Neural progenitor cell (in vitro differentiated cells): ENCODE results near the gene HSPA1A. TPM values are rescaled to one million over a fixed set of nuclear protein-coding genes. Genes with fewer than 3 reads are reported as not detected.
A peak's percentile ranks its signal among the peaks of the same experiment; 100 is the strongest.

Experiments
- DNase-seq: peaks from one replicate; pipeline ENCODE4 v3.0.0-alpha.2; 2016; ENCODE audit warnings: low spot score
- H2AFZ ChIP-seq: fragments of 200-600 bp; sonication (generic); replicated peaks from 2 replicates; pipeline ENCODE4 v1.6.1; 2016; ENCODE audit warnings: antibody characterized with exemption
- H3F3A ChIP-seq: fragments of 200-600 bp; sonication (generic); 2 replicates; pipeline ENCODE4 v1.6.1; 2016; ENCODE audit warnings: antibody characterized with exemption, low read depth
- H3K27ac ChIP-seq: fragments of 200-600 bp; sonication (generic); 2 replicates; pipeline ENCODE4 v1.5.1; 2016; ENCODE audit warnings: mild to moderate bottlenecking
- H3K27me3 ChIP-seq: fragments of 200-600 bp; sonication (generic); 2 replicates; pipeline ENCODE4 v1.6.1; 2016; ENCODE audit warnings: mild to moderate bottlenecking, moderate library complexity
- H3K36me3 ChIP-seq: fragments of 200-600 bp; sonication (generic); 2 replicates; pipeline ENCODE4 v1.5.1; 2016
- H3K4me1 ChIP-seq: fragments of 200-600 bp; sonication (generic); 2 replicates; pipeline ENCODE4 v1.6.1; 2016; ENCODE audit warnings: mixed run types
- H3K4me2 ChIP-seq: fragments of 200-600 bp; sonication (generic); 2 replicates; pipeline ENCODE4 v1.6.1; 2016
- H3K4me3 ChIP-seq: fragments of 200-600 bp; sonication (generic); 2 replicates; pipeline ENCODE4 v1.5.1; 2016
- H3K79me2 ChIP-seq: fragments of 200-600 bp; sonication (generic); 2 replicates; pipeline ENCODE4 v1.6.1; 2016; ENCODE audit warnings: low read depth
- H3K9ac ChIP-seq: fragments of 200-600 bp; sonication (generic); 2 replicates; pipeline ENCODE4 v1.6.1; 2016
- H3K9me3 ChIP-seq: fragments of 200-600 bp; sonication (generic); 2 replicates; pipeline ENCODE4 v1.5.1; 2016; ENCODE audit warnings: low read depth
- H4K20me1 ChIP-seq: fragments of 200-600 bp; sonication (generic); 2 replicates; pipeline ENCODE4 v1.6.1; 2016; ENCODE audit warnings: low read depth
- H3K27ac Mint-ChIP-seq: 3 replicates; pipeline ENCODE4 v1.8.0; 2021; ENCODE audit warnings: mixed read lengths
- H3K27me3 Mint-ChIP-seq: 2 replicates; pipeline ENCODE4 v1.8.0; 2022; ENCODE audit warnings: low read depth, mild to moderate bottlenecking, inconsistent platforms, moderate library complexity, mixed read lengths; ENCODE audit not compliant: insufficient read depth
- H3K36me3 Mint-ChIP-seq: 3 replicates; pipeline ENCODE4 v1.8.0; 2021; ENCODE audit warnings: mixed read lengths
- H3K4me1 Mint-ChIP-seq: 3 replicates; pipeline ENCODE4 v1.8.0; 2021; ENCODE audit warnings: mixed read lengths
- H3K4me3 Mint-ChIP-seq: 3 replicates; pipeline ENCODE4 v1.8.0; 2021; ENCODE audit warnings: mild to moderate bottlenecking, moderate library complexity, mixed read lengths
- H3K9me3 Mint-ChIP-seq: 3 replicates; pipeline ENCODE4 v1.8.0; 2020; ENCODE audit warnings: mixed read lengths
- EZH2 ChIP-seq: fragments of 200-600 bp; sonication (generic); IDR thresholded peaks from 2 replicates; pipeline ENCODE4 v1.6.1; 2017; ENCODE audit warnings: antibody characterized with exemption, mild to moderate bottlenecking, moderate library complexity
- EZH2phosphoT487 ChIP-seq: fragments of 200-600 bp; sonication (generic); IDR thresholded peaks from 2 replicates; pipeline ENCODE4 v1.6.1; 2017; ENCODE audit warnings: antibody characterized with exemption
- total RNA-seq: library from RNA; depleted of rRNA; stranded (reverse); fragments of >200 nt; gene quantifications from 2 replicates; pipeline ENCODE4 v1.2.3, GENCODE V29; 2015; ENCODE audit warnings: low replicate concordance
- TF ChIP-seq, protein P1 (sequence below): fragments of 200-600 bp; sonication (generic); IDR thresholded peaks from 2 replicates; pipeline ENCODE4 v1.5.1; 2017; ENCODE audit warnings: antibody characterized with exemption, mild to moderate bottlenecking

The HSPA1A gene
- total RNA-seq, 1 donor from 2014 or later: 36.0 TPM

DNA sequence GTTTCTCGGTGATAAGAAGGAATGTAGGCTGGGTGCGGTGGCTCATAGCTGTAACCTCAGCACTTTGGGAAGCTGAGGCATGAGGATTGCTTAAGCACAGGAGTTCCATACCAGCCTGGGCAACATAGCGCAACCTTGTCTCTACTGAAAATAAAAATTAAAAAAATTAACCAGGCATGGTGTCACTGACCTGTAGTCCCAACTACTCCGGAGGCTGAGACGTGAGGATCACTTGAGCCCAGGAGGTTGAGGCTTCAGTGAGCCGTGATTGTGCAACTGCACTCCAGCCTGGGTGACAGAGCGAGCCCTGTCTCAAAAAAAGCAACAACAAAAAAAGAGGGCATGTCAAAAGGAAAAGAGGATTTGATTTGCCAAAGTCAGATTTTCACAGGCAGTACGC, 43.4 kb downstream of the HSPA1A start:
- Histone ChIP-seq H3K4me2 (no peak overlapping the region), H3F3A (peaks cover 8% of the 10 kb centered on the region), H3K36me3 (no peaks in the 10 kb centered on the region), H3K4me1 (no peaks in the 10 kb centered on the region), H2AFZ (no peak overlapping the region), H4K20me1 (no peaks in the 10 kb centered on the region), H3K27ac (no peak overlapping the region), H3K4me3 (no peak overlapping the region), H3K27me3 (no peaks in the 10 kb centered on the region), H3K9ac (no peak overlapping the region), H3K79me2 (peaks cover 6% of the 10 kb centered on the region), H3K9me3 (no peaks in the 10 kb centered on the region)
- Mint-ChIP-seq H3K27me3 (peaks cover 3% of the 10 kb centered on the region), H3K4me1 (peaks cover 9% of the 10 kb centered on the region), H3K4me3 (no peak overlapping the region), H3K27ac (no peak overlapping the region), H3K36me3 (peaks cover 8% of the 10 kb centered on the region), H3K9me3 (peaks cover 4% of the 10 kb centered on the region)
- DNase-seq: no peak
- TF ChIP-seq, protein P1, sequence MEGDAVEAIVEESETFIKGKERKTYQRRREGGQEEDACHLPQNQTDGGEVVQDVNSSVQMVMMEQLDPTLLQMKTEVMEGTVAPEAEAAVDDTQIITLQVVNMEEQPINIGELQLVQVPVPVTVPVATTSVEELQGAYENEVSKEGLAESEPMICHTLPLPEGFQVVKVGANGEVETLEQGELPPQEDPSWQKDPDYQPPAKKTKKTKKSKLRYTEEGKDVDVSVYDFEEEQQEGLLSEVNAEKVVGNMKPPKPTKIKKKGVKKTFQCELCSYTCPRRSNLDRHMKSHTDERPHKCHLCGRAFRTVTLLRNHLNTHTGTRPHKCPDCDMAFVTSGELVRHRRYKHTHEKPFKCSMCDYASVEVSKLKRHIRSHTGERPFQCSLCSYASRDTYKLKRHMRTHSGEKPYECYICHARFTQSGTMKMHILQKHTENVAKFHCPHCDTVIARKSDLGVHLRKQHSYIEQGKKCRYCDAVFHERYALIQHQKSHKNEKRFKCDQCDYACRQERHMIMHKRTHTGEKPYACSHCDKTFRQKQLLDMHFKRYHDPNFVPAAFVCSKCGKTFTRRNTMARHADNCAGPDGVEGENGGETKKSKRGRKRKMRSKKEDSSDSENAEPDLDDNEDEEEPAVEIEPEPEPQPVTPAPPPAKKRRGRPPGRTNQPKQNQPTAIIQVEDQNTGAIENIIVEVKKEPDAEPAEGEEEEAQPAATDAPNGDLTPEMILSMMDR: no peak
- TF ChIP-seq EZH2 (no peak), EZH2phosphoT487 (no peak)

DNA sequence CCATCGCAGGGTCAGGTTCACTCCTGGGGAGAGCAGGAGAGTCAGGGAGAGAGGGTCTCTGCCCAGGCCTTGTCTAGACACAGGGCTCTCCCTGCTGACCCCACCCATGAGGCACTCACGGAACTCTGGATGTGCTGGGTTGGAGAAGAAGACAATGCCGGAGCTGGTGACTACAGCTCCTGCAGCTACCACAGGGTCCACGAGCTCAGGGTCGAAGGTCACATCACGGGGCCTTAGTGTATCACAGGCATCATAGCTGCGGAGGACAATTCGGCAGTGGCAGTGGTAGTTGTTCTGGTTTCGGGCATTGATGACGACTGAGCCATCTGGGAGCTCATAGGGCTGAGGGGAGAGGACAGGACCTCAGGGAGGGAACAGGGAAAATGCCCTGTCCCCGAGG, 44.6 kb downstream of the HSPA1A start:
- Histone ChIP-seq H3K4me1 (no peaks in the 10 kb centered on the region), H3K4me3 (no peak overlapping the region), H4K20me1 (no peaks in the 10 kb centered on the region), H3K9ac (no peak overlapping the region), H3F3A (peaks cover 20% of the 10 kb centered on the region), H2AFZ (no peak overlapping the region), H3K27me3 (no peaks in the 10 kb centered on the region), H3K27ac (no peak overlapping the region), H3K4me2 (no peak overlapping the region), H3K9me3 (no peaks in the 10 kb centered on the region), H3K79me2 (peaks cover 6% of the 10 kb centered on the region), H3K36me3 (no peaks in the 10 kb centered on the region)
- Mint-ChIP-seq H3K36me3 (peaks cover 8% of the 10 kb centered on the region), H3K27me3 (peaks cover 3% of the 10 kb centered on the region), H3K27ac (no peak overlapping the region), H3K4me1 (peaks cover 21% of the 10 kb centered on the region), H3K4me3 (peak overlapping the region; percentile 30), H3K9me3 (peaks cover 4% of the 10 kb centered on the region)
- DNase-seq: no peak
- TF ChIP-seq, protein P1: no peak
- TF ChIP-seq EZH2: no peak
- TF ChIP-seq EZH2phosphoT487: no peak

DNA sequence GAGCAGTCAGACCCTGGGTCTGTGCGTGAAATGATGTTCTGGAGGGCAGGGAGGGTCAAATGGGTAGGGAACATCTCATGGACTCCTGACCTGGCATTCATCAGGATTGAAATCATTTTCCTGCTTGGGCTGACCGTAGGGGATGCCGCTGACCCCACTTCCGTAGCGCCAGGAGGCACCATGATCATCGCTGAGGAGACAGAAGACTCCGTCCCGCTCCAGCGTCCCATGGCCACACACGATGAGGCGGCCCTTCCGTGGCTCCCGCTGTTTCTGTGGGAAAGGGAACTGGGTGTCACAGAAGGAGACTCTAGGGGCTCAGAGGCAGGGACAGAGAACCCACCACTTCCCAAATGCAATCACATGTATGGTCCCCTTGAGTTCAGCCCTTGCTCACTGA, 45.0 kb downstream of the HSPA1A start:
- no peak overlapping the region for H3K4me3 ChIP-seq
- H2AFZ ChIP-seq: no peak overlapping the region
- no peak for DNase-seq
- H3K36me3 Mint-ChIP-seq: peaks cover 6% of the 10 kb centered on the region
- H3K4me2 ChIP-seq: no peak overlapping the region
- peaks cover 6% of the 10 kb centered on the region for H3K79me2 ChIP-seq
- H3K27ac Mint-ChIP-seq: no peak overlapping the region
- peaks cover 2% of the 10 kb centered on the region for H3K9me3 Mint-ChIP-seq
- no peak overlapping the region for H3K9ac ChIP-seq
- H3K27me3 Mint-ChIP-seq: peaks cover 3% of the 10 kb centered on the region
- H3K36me3 ChIP-seq: no peaks in the 10 kb centered on the region
- H3K9me3 ChIP-seq: no peaks in the 10 kb centered on the region
- peaks cover 22% of the 10 kb centered on the region for H3F3A ChIP-seq
- no peak overlapping the region for H3K27ac ChIP-seq
- no peak for TF ChIP-seq EZH2
- TF ChIP-seq EZH2phosphoT487: no peak
- TF ChIP-seq, protein P1: no peak
- peaks cover 25% of the 10 kb centered on the region for H3K4me1 Mint-ChIP-seq
- no peaks in the 10 kb centered on the region for H3K27me3 ChIP-seq
- no peaks in the 10 kb centered on the region for H3K4me1 ChIP-seq
- no peaks in the 10 kb centered on the region for H4K20me1 ChIP-seq
- peak overlapping the region; percentile 30 for H3K4me3 Mint-ChIP-seq

DNA sequence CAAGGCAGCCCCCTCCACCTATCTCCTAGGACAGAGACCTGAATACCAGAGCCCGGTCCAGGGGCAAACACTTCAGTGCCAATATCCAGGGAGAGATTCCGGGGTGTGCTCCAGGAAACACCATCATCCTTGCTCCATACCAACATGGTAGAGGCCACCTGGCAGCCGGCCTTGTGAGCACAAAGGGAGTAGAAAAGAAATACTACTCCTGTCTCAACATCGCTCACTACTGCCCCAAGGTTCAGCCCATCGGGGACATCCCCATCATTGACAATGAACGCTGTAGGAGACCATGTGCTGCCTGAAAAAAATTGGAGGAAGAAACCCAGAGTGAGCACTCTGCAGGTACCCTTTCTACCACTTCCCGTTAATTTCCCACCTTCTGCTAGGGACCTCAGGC, 45.8 kb downstream of the HSPA1A start:
- H3K79me2 ChIP-seq: peaks cover 6% of the 10 kb centered on the region
- no peak overlapping the region for H3K27ac ChIP-seq
- H3K36me3 ChIP-seq: no peaks in the 10 kb centered on the region
- H3K9me3 Mint-ChIP-seq: no peaks in the 10 kb centered on the region
- no peak for DNase-seq
- H3K27me3 Mint-ChIP-seq: peaks cover 6% of the 10 kb centered on the region
- no peak overlapping the region for H3K27ac Mint-ChIP-seq
- H3F3A ChIP-seq: peaks cover 26% of the 10 kb centered on the region
- H3K4me1 ChIP-seq: no peaks in the 10 kb centered on the region
- no peak overlapping the region for H3K9ac ChIP-seq
- H3K4me1 Mint-ChIP-seq: peaks cover 32% of the 10 kb centered on the region
- no peak overlapping the region for H3K4me2 ChIP-seq
- no peak overlapping the region for H2AFZ ChIP-seq
- TF ChIP-seq EZH2 (no peak), EZH2phosphoT487 (no peak)
- TF ChIP-seq, protein P1: no peak
- H4K20me1 ChIP-seq: no peaks in the 10 kb centered on the region
- peaks cover 4% of the 10 kb centered on the region for H3K36me3 Mint-ChIP-seq
- H3K27me3 ChIP-seq: no peaks in the 10 kb centered on the region
- no peak overlapping the region for H3K4me3 ChIP-seq
- H3K9me3 ChIP-seq: no peaks in the 10 kb centered on the region
- peak overlapping the region; percentile 98 for H3K4me3 Mint-ChIP-seq
